Astrocyte of the spinal cord (primary cell): Measurements from ENCODE around the gene ACP7.
A peak's percentile ranks its signal among the peaks of the same experiment; 100 is the strongest.

ENCODE experiments used
- DNase-seq: peaks from one replicate; pipeline ENCODE4 v3.0.0; 2011; ENCODE audit warnings: low read depth, low spot score
- H3K4me3 ChIP-seq: 2 replicates; pipeline ENCODE4 v1.5.1; 2011; ENCODE audit warnings: low read depth, mild to moderate bottlenecking, low read length, moderate library complexity
- CTCF ChIP-seq: IDR thresholded peaks from 2 replicates; pipeline ENCODE4 v1.5.1; 2012; ENCODE audit warnings: low read depth, mild to moderate bottlenecking, low read length, inconsistent platforms
- in situ Hi-C: cut with HindIII; loops from 2 replicates; pipeline ENCODE4 v1.10.0; 2017; ENCODE audit warnings: low sequenced_read_pairs

ACP7 gene

DNA sequence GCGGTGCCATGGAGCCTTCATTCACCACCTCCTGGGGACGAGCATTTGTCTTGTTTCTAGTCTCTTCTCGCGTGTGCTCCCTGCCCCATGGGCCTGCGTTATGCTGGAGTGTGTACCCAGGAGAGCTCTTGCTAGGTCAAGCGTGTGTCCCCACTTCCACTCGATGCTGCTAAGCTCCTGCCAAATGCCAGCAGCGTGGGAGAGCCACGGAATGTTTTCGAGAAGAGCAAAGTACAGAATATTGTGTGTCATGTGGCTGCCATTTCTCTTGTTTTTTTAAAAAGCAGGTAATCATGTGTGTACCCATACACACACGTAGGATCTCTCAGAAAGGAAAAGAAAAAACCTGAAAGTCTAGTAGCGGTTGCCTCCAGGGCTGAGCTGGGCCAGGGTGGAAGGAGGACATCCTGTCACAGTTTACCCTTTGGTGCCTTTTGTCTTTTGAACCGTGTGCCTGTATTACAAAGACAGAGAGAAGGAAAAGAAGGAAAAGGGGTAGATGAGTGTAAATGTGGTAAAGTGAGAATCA lies 70.0 kb downstream of the ACP7 start:
- TF ChIP-seq CTCF = no peak
- in situ Hi-C loops = no loop called here
- DNase-seq = no peak
- no peak overlapping the region for H3K4me3 ChIP-seq

GRCh38 chr19:39154629-39155100 lies 70.5 kb downstream of the ACP7 start:
- TF ChIP-seq CTCF = no peak
- no peak overlapping the region for H3K4me3 ChIP-seq
- DNase-seq = no peak
- in situ Hi-C loops = no loop called here

DNA sequence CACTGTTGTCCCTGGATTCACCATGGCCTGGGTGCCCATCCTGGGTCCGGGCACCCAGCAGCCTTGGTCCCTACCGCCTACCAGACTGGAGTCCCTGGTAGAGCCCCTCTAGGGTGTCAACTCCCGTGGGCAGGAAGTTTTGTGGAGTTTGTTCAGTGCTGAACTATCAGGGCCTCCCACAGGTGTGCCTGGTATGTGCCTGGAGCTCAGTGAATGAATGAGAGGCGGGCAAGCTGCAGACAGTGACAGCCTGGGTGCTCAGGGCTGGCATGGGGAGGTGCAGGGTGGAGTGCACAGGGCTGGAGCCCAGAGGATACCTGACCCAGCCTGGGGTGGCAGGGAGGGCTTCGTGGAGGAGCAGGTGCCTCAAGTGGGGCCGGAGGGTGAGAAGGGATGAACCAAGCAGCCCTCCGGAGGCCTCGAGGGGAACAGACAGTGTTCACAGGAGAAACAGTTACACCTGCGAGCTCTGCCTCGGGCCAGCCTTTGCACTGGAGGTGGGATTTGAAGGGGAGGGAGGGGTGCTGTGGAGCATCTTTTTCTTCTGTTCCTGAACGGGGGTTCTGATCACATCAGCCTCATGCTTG lies 71.0 kb downstream of the ACP7 start:
- no peak for TF ChIP-seq CTCF
- no peak overlapping the region for H3K4me3 ChIP-seq
- DNase-seq = no peak
- in situ Hi-C loops = no loop called here

DNA sequence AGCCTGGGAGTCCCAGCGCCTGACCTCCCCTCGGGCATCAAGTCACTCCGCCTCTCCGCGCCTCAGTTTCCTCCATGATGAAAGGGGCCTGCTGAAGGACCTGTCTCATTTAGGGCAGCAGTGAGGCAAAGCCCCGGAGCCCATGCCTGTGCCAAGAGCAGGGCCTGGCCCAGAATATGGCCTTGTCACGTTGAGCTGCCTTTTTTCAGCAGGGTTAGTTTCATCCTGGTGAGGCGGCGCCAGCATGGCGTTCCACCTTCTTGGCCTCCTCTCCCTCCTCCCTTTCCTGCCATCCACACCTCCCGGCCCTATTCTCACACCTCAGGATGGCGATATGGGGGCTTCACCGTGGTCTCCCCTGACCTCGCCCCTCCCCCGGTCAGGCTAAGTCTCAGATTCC lies 71.6 kb downstream of the ACP7 start:
- in situ Hi-C loops = no loop called here
- DNase-seq = no peak
- no peak for TF ChIP-seq CTCF
- no peak overlapping the region for H3K4me3 ChIP-seq

DNA sequence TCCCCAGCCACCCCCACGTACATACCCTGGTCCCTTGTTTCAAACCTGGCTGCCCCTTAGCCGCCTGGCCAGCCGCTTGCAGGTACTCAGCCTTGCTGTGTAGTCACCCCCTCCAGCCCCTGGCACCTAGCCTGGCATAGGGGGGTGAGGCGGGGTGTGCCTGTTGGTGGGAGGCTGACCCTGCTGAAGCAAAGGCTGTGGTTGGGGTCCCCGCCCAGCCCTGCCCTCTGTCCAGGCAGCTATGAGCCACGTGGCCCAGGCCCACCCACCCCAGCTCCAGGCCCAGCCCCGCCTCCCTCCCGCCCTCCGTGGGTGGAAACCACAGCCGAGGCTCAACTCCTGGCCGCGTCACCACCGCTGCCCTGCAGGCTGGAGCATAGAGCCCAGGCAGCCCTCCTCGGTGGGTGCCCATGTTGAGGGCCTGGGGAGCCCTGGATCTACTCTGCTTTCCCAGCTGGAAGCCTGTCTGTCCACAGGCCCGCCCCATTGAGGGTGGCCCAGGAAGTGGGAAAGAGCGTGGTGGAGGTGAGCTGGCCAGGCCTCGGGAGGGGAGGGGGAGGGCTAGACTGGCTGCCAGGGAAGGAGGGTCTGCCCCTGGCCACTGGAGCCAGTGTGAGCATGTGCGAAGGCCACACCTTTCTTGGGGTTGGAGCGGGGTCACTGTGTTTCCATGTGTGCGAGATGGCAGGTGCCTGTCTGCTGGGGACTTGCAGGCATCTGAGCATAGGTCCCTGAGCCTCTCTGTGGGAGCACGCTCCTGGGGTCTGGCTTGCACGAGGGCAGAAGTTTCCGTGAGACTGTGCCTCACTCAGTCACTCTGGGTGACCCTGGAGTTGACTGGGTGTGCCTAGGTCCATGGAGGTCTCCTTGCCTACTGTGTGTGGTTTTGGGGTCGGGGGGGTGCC lies 72.4 kb downstream of the ACP7 start:
- H3K4me3 ChIP-seq = peak overlapping the region; percentile 17
- TF ChIP-seq CTCF = no peak
- in situ Hi-C loops = no loop called here
- peak; percentile 18 for DNase-seq

GRCh38 chr19:39157275-39157996 lies 73.3 kb downstream of the ACP7 start:
- DNase-seq = no peak
- no peak for TF ChIP-seq CTCF
- H3K4me3 ChIP-seq = no peak overlapping the region
- in situ Hi-C loops = no loop called here
